Thoracic aorta (tissue), 2 donors: Measurements from ENCODE around the gene ZNF319. TPM values are rescaled to one million over a fixed set of nuclear protein-coding genes. Genes with fewer than 3 reads are reported as not detected.

Experiments used
- ATAC-seq: fragments of 150-250 bp; one replicate; pipeline ENCODE4 v1.8.0; 2017; ENCODE audit warnings: low read depth; ENCODE audit not compliant: insufficient number of reproducible peaks, low FRiP score
- DNase-seq: peaks from one replicate; pipeline ENCODE4 v3.0.0-alpha.2; 2020; ENCODE audit warnings: low spot score
- H3K27ac ChIP-seq, 2 donors: fragments of 200-600 bp; sonication (generic); 1 replicate in 1 of 2; 2 replicates in 1 of 2; pipeline ENCODE4 v1.5.1; 2016; ENCODE audit warnings: mild to moderate bottlenecking in 2 of 2, moderate library complexity in 2 of 2
- H3K27me3 ChIP-seq: fragments of 200-600 bp; sonication (generic); replicated peaks from 2 replicates; pipeline ENCODE4 v1.6.0; 2016; ENCODE audit warnings: mild to moderate bottlenecking; ENCODE audit not compliant: insufficient read depth
- H3K36me3 ChIP-seq: fragments of 200-600 bp; sonication (generic); one replicate; pipeline ENCODE4 v1.5.1; 2016
- H3K4me1 ChIP-seq, 2 donors: fragments of 200-600 bp; sonication (generic); 1 replicate in 1 of 2; 2 replicates in 1 of 2; pipeline versions ENCODE4 v1.5.1 to v1.6.0; 2016; ENCODE audit warnings: low read depth in 2 of 2, mild to moderate bottlenecking in 1 of 2; ENCODE audit not compliant: control insufficient read depth in 1 of 2
- H3K4me3 ChIP-seq: fragments of 200-600 bp; sonication (generic); 2 replicates; pipeline ENCODE4 v1.5.1; 2016; ENCODE audit warnings: mild to moderate bottlenecking
- H3K9me3 ChIP-seq: fragments of 200-600 bp; sonication (generic); 2 replicates; pipeline ENCODE4 v1.5.1; 2016
- CTCF ChIP-seq: fragments of 200-600 bp; sonication (generic); IDR thresholded peaks from one replicate; pipeline ENCODE4 v1.5.1; 2019; ENCODE audit warnings: antibody characterized with exemption
- total RNA-seq, 2 donors: library from RNA; depleted of rRNA; stranded (reverse); fragments of >200 nt; gene quantifications; one replicate each; pipeline versions ENCODE4 v1.1.0 to v1.2.3, GENCODE V29; 2016

Gene ZNF319
- total RNA-seq, 2 donors from 2014 or later = 6.0 to 13.8 TPM

GRCh38 chr16:57977418-57978069, 22.9 kb downstream of the ZNF319 start:
- ATAC-seq = no peak

DNA sequence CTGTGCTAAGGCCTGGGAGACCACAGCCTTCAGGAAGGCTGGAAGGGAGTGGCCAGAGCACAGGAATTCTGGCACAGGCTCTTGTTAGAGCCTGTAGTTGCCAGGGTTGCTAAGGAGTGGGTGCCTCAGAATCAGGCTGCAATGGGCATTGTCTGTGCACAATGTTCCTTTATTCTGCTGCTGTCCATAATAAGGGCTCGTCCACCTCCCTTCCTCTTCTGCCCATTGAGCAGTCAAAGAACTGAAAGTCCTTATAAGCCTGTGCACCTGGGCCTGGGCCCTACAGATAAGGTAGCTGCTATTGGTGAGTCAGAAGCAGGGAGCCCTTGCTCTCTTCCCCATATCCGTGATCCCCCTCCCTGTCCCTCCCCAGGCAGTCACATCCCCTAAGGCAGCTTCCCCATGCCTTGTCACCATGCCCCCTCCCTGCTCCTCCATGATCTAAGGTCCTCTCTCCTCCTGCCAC, 24.1 kb downstream of the ZNF319 start:
- no peak for TF ChIP-seq CTCF
- no peak overlapping the region for H3K4me3 ChIP-seq
- H3K4me1 ChIP-seq = no peaks in the 10 kb centered on the region
- H3K27me3 ChIP-seq = no peaks in the 10 kb centered on the region
- no peak for DNase-seq
- H3K27ac ChIP-seq = no peak overlapping the region
- ATAC-seq = no peak
- no peaks in the 10 kb centered on the region for H3K36me3 ChIP-seq
- H3K9me3 ChIP-seq = no peaks in the 10 kb centered on the region

More at GRCh38 chr16:57977418-57978069, 22.9 kb downstream of the ZNF319 start:
- DNase-seq = no peak
- no peaks in the 10 kb centered on the region for H3K36me3 ChIP-seq
- H3K4me1 ChIP-seq = no peaks in the 10 kb centered on the region
- no peak overlapping the region for H3K27ac ChIP-seq
- TF ChIP-seq CTCF = no peak
- no peak overlapping the region for H3K4me3 ChIP-seq
- no peaks in the 10 kb centered on the region for H3K27me3 ChIP-seq
- H3K9me3 ChIP-seq = no peaks in the 10 kb centered on the region

- H3K4me3 ChIP-seq = no peak overlapping the region
- ATAC-seq (no peak), DNase-seq (no peak)
- no peak overlapping the region for H3K27ac ChIP-seq
- no peaks in the 10 kb centered on the region for H3K27me3 ChIP-seq
- no peaks in the 10 kb centered on the region for H3K36me3 ChIP-seq
- no peaks in the 10 kb centered on the region for H3K4me1 ChIP-seq
- no peaks in the 10 kb centered on the region for H3K9me3 ChIP-seq
- TF ChIP-seq CTCF = no peak
These were observed 28.2 kb downstream of the ZNF319 start for GRCh38 chr16:57972306-57972705.

- ATAC-seq = no peak
- no peaks in the 10 kb centered on the region for H3K27me3 ChIP-seq
- H3K27ac ChIP-seq = no peak overlapping the region
- DNase-seq = no peak
- no peaks in the 10 kb centered on the region for H3K4me1 ChIP-seq
- TF ChIP-seq CTCF = no peak
- H3K4me3 ChIP-seq = no peak overlapping the region
- H3K36me3 ChIP-seq = no peaks in the 10 kb centered on the region
- H3K9me3 ChIP-seq = no peaks in the 10 kb centered on the region
These were observed 28.6 kb downstream of the ZNF319 start for GRCh38 chr16:57971848-57972247.

DNA sequence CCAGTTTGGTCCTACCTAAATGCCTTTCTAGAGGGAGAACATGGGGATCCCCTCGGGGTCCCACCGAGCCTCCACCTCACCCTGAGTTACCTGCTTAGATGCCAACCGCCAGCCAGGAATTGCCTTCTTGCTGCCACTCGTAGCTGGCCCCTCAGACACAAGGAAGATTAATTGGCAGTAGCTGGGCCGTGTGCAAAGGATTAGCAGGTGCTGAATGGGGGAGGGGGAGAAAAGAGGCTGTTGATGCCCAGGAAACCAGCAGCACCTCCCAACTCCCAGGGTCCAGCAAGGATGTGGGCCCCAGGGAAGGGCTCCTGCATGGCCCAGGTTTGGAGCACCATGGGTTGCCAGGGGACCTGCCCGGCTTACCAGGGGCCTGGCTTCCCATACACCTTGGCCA, 29.5 kb downstream of the ZNF319 start, which contains the start of gene CNGB1:
CNGB1 (minus strand) TSS at position 159 of the 400 bp plus-strand sequence. CDS start 3,842 bp downstream, outside the sequence.
- Histone ChIP-seq H3K27ac (no peak within 1 kb of the TSS), H3K36me3 (no peaks in the 10 kb centered on the region), H3K4me1 (peaks cover 0 to 4% of the 10 kb centered on the region in 2 donors), H3K4me3 (no peak within 1 kb of the TSS), H3K27me3 (no peaks in the 10 kb centered on the region), H3K9me3 (no peaks in the 10 kb centered on the region)
- TF ChIP-seq CTCF = no peak
- ATAC-seq (no peak), DNase-seq (no peak)
